ENCODE results near the gene RASAL3. TPM values are rescaled to one million over a fixed set of nuclear protein-coding genes. Genes with fewer than 3 reads are reported as not detected.

The RASAL3 gene
- total RNA-seq, 4 donors from 2014 or later, result 1.9 to 117 (median 15.3) TPM

GRCh38 chr19:15453091-15453578 lies 11.2 kb downstream of the RASAL3 start:
- Histone ChIP-seq H3K4me1 (peaks cover 0 to 30% (median 26%) of the 10 kb centered on the region in 4 donors), H3K27ac (peak overlapping the region; percentile 38 to 79 (median 52)), H3K9me3 (no peaks in the 10 kb centered on the region), H3K27me3 (peaks cover 40% of the 10 kb centered on the region), H3K36me3 (no peaks in the 10 kb centered on the region), H3K4me3 (peak overlapping the region; percentile 6 to 48 (median 34))
- TF ChIP-seq POLR2A (IDR thresholded peaks at IDR 0.05) (no peak), CTCF (IDR thresholded peaks at IDR 0.05) (peak in 3 of 5 experiments; percentile 26 to 36 (median 29))
- DNase-seq, result no peak
- intact Hi-C loops (cut with DNase I; ENCODE audit: low total_unique reads), result no loop called here
- WGBS, 2 donors (ENCODE audit: low coverage in 1 of 2), result 33% methylated on average over 29 of the region's 44 CpGs; no CpG with 5 or more reads in 1 of the 2 donors
- in situ Hi-C loops (cut with MboI; ENCODE audit: low pct_ligation_motif_present in 1 of 4, low pct_unique_long_range_greater_than_20kb in 1 of 4, low sequenced_read_pairs in 3 of 4), result no loop called here

- in situ Hi-C loops (cut with MboI; ENCODE audit: low pct_ligation_motif_present in 1 of 4, low pct_unique_long_range_greater_than_20kb in 1 of 4, low sequenced_read_pairs in 3 of 4) (no loop called here), intact Hi-C loops (cut with DNase I; ENCODE audit: low total_unique reads) (no loop called here)
- DNase-seq, result peak; percentile 89
Measured at GRCh38 chr19:15452111-15453047, 12.0 kb downstream of the RASAL3 start.

GRCh38 chr19:15450528-15450890 lies 13.8 kb downstream of the RASAL3 start:
- H3K36me3 ChIP-seq, result no peaks in the 10 kb centered on the region
- peaks cover 0 to 23% (median 21%) of the 10 kb centered on the region in 4 donors for H3K4me1 ChIP-seq
- no peak overlapping the region for H3K4me3 ChIP-seq
- peaks cover 13% of the 10 kb centered on the region for H3K27me3 ChIP-seq
- WGBS, 2 donors (ENCODE audit: low coverage in 1 of 2), result 85% methylated on average over 1 of the region's 1 CpG; no CpG with 5 or more reads in 1 of the 2 donors
- TF ChIP-seq EP300 (IDR thresholded peaks at IDR 0.05; ENCODE audit: low read depth) (no peak), POLR2AphosphoS5 (IDR thresholded peaks at IDR 0.05) (no peak), CTCF (IDR thresholded peaks at IDR 0.05) (no peak), POLR2A (IDR thresholded peaks at IDR 0.05) (no peak)
- no peak for DNase-seq
- peak overlapping the region; percentile 71 to 86 (median 77) for H3K27ac ChIP-seq
- H3K9me3 ChIP-seq, result no peaks in the 10 kb centered on the region
- in situ Hi-C loops (cut with MboI; ENCODE audit: low pct_ligation_motif_present in 1 of 4, low pct_unique_long_range_greater_than_20kb in 1 of 4, low sequenced_read_pairs in 3 of 4), result no loop called here
- intact Hi-C loops (cut with DNase I; ENCODE audit: low total_unique reads), result no loop called here

More at GRCh38 chr19:15452111-15453047, 12.0 kb downstream of the RASAL3 start:
- TF ChIP-seq POLR2AphosphoS5 (IDR thresholded peaks at IDR 0.05) (peak; percentile 77 to 91 (median 77)), POLR2A (IDR thresholded peaks at IDR 0.05) (peak; percentile 50), EP300 (IDR thresholded peaks at IDR 0.05; ENCODE audit: low read depth) (no peak), CTCF (IDR thresholded peaks at IDR 0.05) (no peak)
- Histone ChIP-seq H3K36me3 (no peaks in the 10 kb centered on the region), H3K9me3 (no peaks in the 10 kb centered on the region), H3K27ac (peak overlapping the region; percentile 38 to 79 (median 52)), H3K4me1 (peaks cover 0 to 30% (median 26%) of the 10 kb centered on the region in 4 donors), H3K27me3 (peaks cover 32% of the 10 kb centered on the region), H3K4me3 (peak overlapping the region; percentile 6 to 48 (median 34))
- WGBS, 2 donors (ENCODE audit: low coverage in 1 of 2), result 41% methylated on average over 26 of the region's 37 CpGs; no CpG with 5 or more reads in 1 of the 2 donors
